Measurements from ENCODE around the gene MPPED2. TPM values are rescaled to one million over a fixed set of nuclear protein-coding genes. Genes with fewer than 3 reads are reported as not detected.

The MPPED2 gene
- total RNA-seq, 6 experiments from 2014 or later: 0.12 to 1.8 (median 0.75) TPM

GRCh38 chr11:30440510-30440909, 145.6 kb downstream of the MPPED2 start:
- no peaks in the 10 kb centered on the region for H3K9me3 ChIP-seq
- 72% methylated on average over 4 of the region's 4 CpGs for WGBS (ENCODE audit: insufficient coverage, low coverage, low lambda C conversion rate, missing lambda C conversion rate)
- no peak overlapping the region for H3K4me3 ChIP-seq
- ATAC-seq (no peak), DNase-seq (no peak)
- TF ChIP-seq CTCF (IDR thresholded peaks at IDR 0.05) (no peak), POLR2A (IDR thresholded peaks at IDR 0.05) (no peak)
- H3K27ac ChIP-seq: no peak overlapping the region
- intact Hi-C loops (cut with DNase I): no loop called here
- no peaks in the 10 kb centered on the region for H3K4me1 ChIP-seq
- H3K27me3 ChIP-seq: no peaks in the 10 kb centered on the region
- H3K36me3 ChIP-seq: no peaks in the 10 kb centered on the region

GRCh38 chr11:30436801-30437200, 149.4 kb downstream of the MPPED2 start:
- H3K4me3 ChIP-seq: no peak overlapping the region
- H3K9me3 ChIP-seq: no peaks in the 10 kb centered on the region
- TF ChIP-seq CTCF (IDR thresholded peaks at IDR 0.05) (no peak), POLR2A (IDR thresholded peaks at IDR 0.05) (no peak)
- no peak for ATAC-seq
- no peak overlapping the region for H3K27ac ChIP-seq
- no peaks in the 10 kb centered on the region for H3K36me3 ChIP-seq
- DNase-seq: no peak
- WGBS (ENCODE audit: insufficient coverage, low coverage, low lambda C conversion rate, missing lambda C conversion rate): 79% methylated on average over 3 of the region's 3 CpGs
- no peaks in the 10 kb centered on the region for H3K4me1 ChIP-seq
- intact Hi-C loops (cut with DNase I): no loop called here
- H3K27me3 ChIP-seq: no peaks in the 10 kb centered on the region

GRCh38 chr11:30435488-30435887, 150.7 kb downstream of the MPPED2 start:
- ATAC-seq (no peak), DNase-seq (no peak)
- Histone ChIP-seq H3K4me3 (no peak overlapping the region), H3K27me3 (no peaks in the 10 kb centered on the region), H3K9me3 (no peaks in the 10 kb centered on the region), H3K4me1 (no peaks in the 10 kb centered on the region), H3K27ac (no peak overlapping the region), H3K36me3 (no peaks in the 10 kb centered on the region)
- no peak for TF ChIP-seq CTCF (IDR thresholded peaks at IDR 0.05)
- no peak for TF ChIP-seq POLR2A (IDR thresholded peaks at IDR 0.05)
- intact Hi-C loops (cut with DNase I): no loop called here

- ATAC-seq (peak in 2 of 4 donors; percentile 28 to 52), DNase-seq (no peak)
- no peak for TF ChIP-seq CTCF (IDR thresholded peaks at IDR 0.05)
- no peak for TF ChIP-seq POLR2A (IDR thresholded peaks at IDR 0.05)
- no peak overlapping the region for H3K4me3 ChIP-seq
- WGBS (ENCODE audit: insufficient coverage, low coverage, low lambda C conversion rate, missing lambda C conversion rate): 67% methylated on average over 3 of the region's 3 CpGs
- H3K27ac ChIP-seq: no peak overlapping the region
- H3K4me1 ChIP-seq: no peaks in the 10 kb centered on the region
- H3K27me3 ChIP-seq: no peaks in the 10 kb centered on the region
- H3K36me3 ChIP-seq: no peaks in the 10 kb centered on the region
- H3K9me3 ChIP-seq: no peaks in the 10 kb centered on the region
- intact Hi-C loops (cut with DNase I): no loop called here
These were observed 151.3 kb downstream of the MPPED2 start for GRCh38 chr11:30434901-30435300.

- 64% methylated on average over 1 of the region's 1 CpG for WGBS (ENCODE audit: insufficient coverage, low coverage, low lambda C conversion rate, missing lambda C conversion rate)
These were observed 152.3 kb downstream of the MPPED2 start for GRCh38 chr11:30433831-30434230.

More at GRCh38 chr11:30433831-30434230, 152.3 kb downstream of the MPPED2 start:
- Histone ChIP-seq H3K36me3 (no peaks in the 10 kb centered on the region), H3K27ac (no peak overlapping the region), H3K4me3 (no peak overlapping the region), H3K9me3 (no peaks in the 10 kb centered on the region), H3K27me3 (no peaks in the 10 kb centered on the region), H3K4me1 (no peaks in the 10 kb centered on the region)
- intact Hi-C loops (cut with DNase I): no loop called here
- TF ChIP-seq CTCF (IDR thresholded peaks at IDR 0.05) (no peak), POLR2A (IDR thresholded peaks at IDR 0.05) (no peak)
- ATAC-seq (peak in 1 of 4 donors; percentile 36), DNase-seq (no peak)
